Measurements from ENCODE around the gene SSPN. TPM values are rescaled to one million over a fixed set of nuclear protein-coding genes. Genes with fewer than 3 reads are reported as not detected.

The SSPN gene
- total RNA-seq, 1 experiment from 2014 or later, result 3.1 TPM

DNA sequence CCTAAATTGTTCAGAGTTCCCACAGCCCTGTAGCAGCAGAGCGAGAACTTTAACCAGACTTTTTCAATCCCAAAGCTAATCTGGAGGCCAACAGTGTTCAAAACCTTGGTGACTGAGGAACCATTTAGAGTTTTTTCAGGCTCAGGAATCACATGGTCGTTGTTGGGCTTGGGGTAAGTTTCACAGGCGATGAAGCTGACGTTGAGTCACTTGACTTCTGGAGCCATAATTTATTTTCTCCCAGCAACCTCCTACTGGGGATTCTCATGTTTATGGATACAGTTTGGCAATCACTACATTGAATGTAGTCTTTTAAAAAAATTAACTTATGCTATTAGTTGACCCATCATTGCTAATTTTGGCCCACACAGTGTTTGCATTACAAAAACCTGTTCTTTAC is 34.5 kb downstream of the SSPN start:
- BruUV-seq (replicated peaks), result no TSS peak
- no peak for TF ChIP-seq CTCF (IDR thresholded peaks at IDR 0.05; ENCODE audit: insufficient read depth in 1 of 2, low read depth in 1 of 2, low read length in 1 of 2, severe bottlenecking in 1 of 2, unreplicated experiment in 1 of 2)
- Mint-ChIP-seq H3K4me3 (ENCODE audit: unreplicated experiment) (no peak overlapping the region), H3K4me1 (ENCODE audit: low read depth, unreplicated experiment) (no peaks in the 10 kb centered on the region), H3K27me3 (ENCODE audit: insufficient read depth, unreplicated experiment) (peaks cover 17% of the 10 kb centered on the region), H3K36me3 (ENCODE audit: insufficient read depth, unreplicated experiment) (no peaks in the 10 kb centered on the region), H3K9me3 (ENCODE audit: unreplicated experiment) (no peaks in the 10 kb centered on the region), H3K27ac (ENCODE audit: unreplicated experiment) (no peak overlapping the region)
- CTCF ChIA-PET, result no interaction called here
- Histone ChIP-seq H3K36me3 (ENCODE audit: control insufficient read depth, insufficient read depth, low read length) (no peaks in the 10 kb centered on the region), H3K27me3 (replicated peaks; ENCODE audit: control insufficient read depth, insufficient read depth, low read length) (no peaks in the 10 kb centered on the region), H3K9me3 (no peaks in the 10 kb centered on the region), H3K4me1 (no peaks in the 10 kb centered on the region), H3K4me3 (ENCODE audit: low read depth, low read length) (no peak overlapping the region)
- POLR2A ChIA-PET, result no interaction called here
- intact Hi-C loops (cut with micrococcal nuclease; ENCODE audit: unreplicated experiment), result no loop called here
- no peak for DNase-seq

- Histone ChIP-seq H3K27me3 (replicated peaks; ENCODE audit: control insufficient read depth, insufficient read depth, low read length) (no peaks in the 10 kb centered on the region), H3K36me3 (ENCODE audit: control insufficient read depth, insufficient read depth, low read length) (no peaks in the 10 kb centered on the region), H3K4me3 (ENCODE audit: low read depth, low read length) (no peak overlapping the region), H3K4me1 (no peaks in the 10 kb centered on the region), H3K9me3 (no peaks in the 10 kb centered on the region)
- H3K36me3 Mint-ChIP-seq (ENCODE audit: insufficient read depth, unreplicated experiment), result no peaks in the 10 kb centered on the region
- H3K4me1 Mint-ChIP-seq (ENCODE audit: low read depth, unreplicated experiment), result no peaks in the 10 kb centered on the region
- H3K27ac Mint-ChIP-seq (ENCODE audit: unreplicated experiment), result no peak overlapping the region
- H3K4me3 Mint-ChIP-seq (ENCODE audit: unreplicated experiment), result no peak overlapping the region
- peaks cover 14% of the 10 kb centered on the region for H3K27me3 Mint-ChIP-seq (ENCODE audit: insufficient read depth, unreplicated experiment)
- ChIA-PET CTCF (no interaction called here), POLR2A (no interaction called here)
- intact Hi-C loops (cut with micrococcal nuclease; ENCODE audit: unreplicated experiment), result no loop called here
- DNase-seq, result no peak
- no peak for TF ChIP-seq CTCF (IDR thresholded peaks at IDR 0.05; ENCODE audit: insufficient read depth in 1 of 2, low read depth in 1 of 2, low read length in 1 of 2, severe bottlenecking in 1 of 2, unreplicated experiment in 1 of 2)
- no peaks in the 10 kb centered on the region for H3K9me3 Mint-ChIP-seq (ENCODE audit: unreplicated experiment)
- BruUV-seq (replicated peaks), result no TSS peak
Measured at GRCh38 chr12:26231470-26231869, 36.1 kb downstream of the SSPN start.

DNA sequence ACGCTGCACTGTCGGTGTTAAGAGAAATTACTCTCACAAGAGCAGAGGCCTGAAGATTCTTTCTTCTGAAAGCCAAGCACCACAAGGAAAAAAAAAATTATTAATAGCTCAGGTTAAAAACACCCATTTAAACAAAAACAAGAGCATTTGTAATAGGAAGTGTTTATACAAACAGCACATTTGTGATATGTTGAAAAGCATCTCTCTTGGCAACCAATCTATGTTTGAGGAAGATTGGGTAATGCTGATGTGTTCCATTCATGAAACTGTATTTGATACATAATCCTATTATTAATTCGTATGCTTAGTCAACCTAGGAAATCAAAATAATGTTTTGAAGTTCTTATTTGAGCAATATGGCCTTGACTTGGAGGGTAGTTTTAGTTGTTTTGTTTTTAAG is 36.5 kb downstream of the SSPN start:
- H3K9me3 Mint-ChIP-seq (ENCODE audit: unreplicated experiment), result no peaks in the 10 kb centered on the region
- CTCF ChIA-PET, result no interaction called here
- H3K4me1 Mint-ChIP-seq (ENCODE audit: low read depth, unreplicated experiment), result no peaks in the 10 kb centered on the region

More for the DNA sequence above, 36.5 kb downstream of the SSPN start:
- Mint-ChIP-seq H3K4me3 (ENCODE audit: unreplicated experiment) (no peak overlapping the region), H3K27me3 (ENCODE audit: insufficient read depth, unreplicated experiment) (peaks cover 14% of the 10 kb centered on the region), H3K27ac (ENCODE audit: unreplicated experiment) (no peak overlapping the region), H3K36me3 (ENCODE audit: insufficient read depth, unreplicated experiment) (no peaks in the 10 kb centered on the region)
- DNase-seq, result no peak
- POLR2A ChIA-PET, result no interaction called here
- no peaks in the 10 kb centered on the region for H3K4me1 ChIP-seq
- TF ChIP-seq CTCF (IDR thresholded peaks at IDR 0.05; ENCODE audit: insufficient read depth in 1 of 2, low read depth in 1 of 2, low read length in 1 of 2, severe bottlenecking in 1 of 2, unreplicated experiment in 1 of 2), result no peak
- no peaks in the 10 kb centered on the region for H3K36me3 ChIP-seq (ENCODE audit: control insufficient read depth, insufficient read depth, low read length)
- intact Hi-C loops (cut with micrococcal nuclease; ENCODE audit: unreplicated experiment), result no loop called here
- no peak overlapping the region for H3K4me3 ChIP-seq (ENCODE audit: low read depth, low read length)
- no TSS peak for BruUV-seq (replicated peaks)
- H3K9me3 ChIP-seq, result no peaks in the 10 kb centered on the region
- H3K27me3 ChIP-seq (replicated peaks; ENCODE audit: control insufficient read depth, insufficient read depth, low read length), result no peaks in the 10 kb centered on the region

Measured in Caco-2 (cell line).